Peyer's patch (tissue), 4 donors: ENCODE measurements around the gene OR10A7.

Experiments used
- POLR2A ChIP-seq, 2 donors: fragments of 450-650 bp; IDR thresholded peaks; one replicate each; pipeline ENCODE4 v1.5.1; 2017; ENCODE audit warnings: antibody characterized with exemption in 2 of 2, mild to moderate bottlenecking in 2 of 2, moderate library complexity in 2 of 2
- TF ChIP-seq, protein P1 (sequence below), 6 experiments: fragments of 450-650 bp in 4 of 6; fragments of 200-600 bp in 2 of 6; sonication (generic) in 1 of 6; IDR thresholded peaks; one replicate each; pipeline ENCODE4 v1.5.1; 2017 to 2019; ENCODE audit warnings: antibody characterized with exemption in 6 of 6, mild to moderate bottlenecking in 3 of 6, moderate library complexity in 1 of 6

DNA sequence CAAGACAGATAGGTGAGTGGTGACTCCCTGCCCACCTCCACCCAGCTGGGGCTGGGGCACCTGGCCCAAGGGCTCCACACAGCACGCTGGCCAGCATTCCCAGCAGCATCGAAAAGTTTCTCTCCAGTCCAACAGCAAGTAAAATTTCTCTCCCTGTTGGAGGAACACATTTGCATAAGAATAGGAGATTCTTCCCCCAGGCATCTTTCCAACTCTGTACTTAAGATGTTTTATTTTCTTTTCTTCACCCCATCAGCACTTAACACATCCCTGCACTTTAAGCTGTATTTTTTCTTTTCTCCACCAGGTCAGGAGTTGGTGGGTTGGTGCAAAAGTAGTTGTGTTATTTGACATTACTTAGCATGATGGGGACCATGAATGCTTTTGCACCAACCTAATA, 47.4 kb upstream of the OR10A7 start:
- TF ChIP-seq, protein P1, sequence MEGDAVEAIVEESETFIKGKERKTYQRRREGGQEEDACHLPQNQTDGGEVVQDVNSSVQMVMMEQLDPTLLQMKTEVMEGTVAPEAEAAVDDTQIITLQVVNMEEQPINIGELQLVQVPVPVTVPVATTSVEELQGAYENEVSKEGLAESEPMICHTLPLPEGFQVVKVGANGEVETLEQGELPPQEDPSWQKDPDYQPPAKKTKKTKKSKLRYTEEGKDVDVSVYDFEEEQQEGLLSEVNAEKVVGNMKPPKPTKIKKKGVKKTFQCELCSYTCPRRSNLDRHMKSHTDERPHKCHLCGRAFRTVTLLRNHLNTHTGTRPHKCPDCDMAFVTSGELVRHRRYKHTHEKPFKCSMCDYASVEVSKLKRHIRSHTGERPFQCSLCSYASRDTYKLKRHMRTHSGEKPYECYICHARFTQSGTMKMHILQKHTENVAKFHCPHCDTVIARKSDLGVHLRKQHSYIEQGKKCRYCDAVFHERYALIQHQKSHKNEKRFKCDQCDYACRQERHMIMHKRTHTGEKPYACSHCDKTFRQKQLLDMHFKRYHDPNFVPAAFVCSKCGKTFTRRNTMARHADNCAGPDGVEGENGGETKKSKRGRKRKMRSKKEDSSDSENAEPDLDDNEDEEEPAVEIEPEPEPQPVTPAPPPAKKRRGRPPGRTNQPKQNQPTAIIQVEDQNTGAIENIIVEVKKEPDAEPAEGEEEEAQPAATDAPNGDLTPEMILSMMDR (IDR thresholded peaks at IDR 0.05), result no peak
- TF ChIP-seq POLR2A (IDR thresholded peaks at IDR 0.05), result no peak
